Stimulated activated CD8-positive, alpha-beta memory T cell treated with anti-CD3 and anti-CD28 coated beads, Interleukin-4, amount 100 ng/mL, for 1 hour (primary cell): ENCODE data around the gene PRSS8.

Experiments
- DNase-seq, 2 donors: peaks; one replicate each; pipeline ENCODE4 v3.0.0-alpha.2; 2020; ENCODE audit warnings: low read depth in 2 of 2, low spot score in 1 of 2

PRSS8 gene

DNA sequence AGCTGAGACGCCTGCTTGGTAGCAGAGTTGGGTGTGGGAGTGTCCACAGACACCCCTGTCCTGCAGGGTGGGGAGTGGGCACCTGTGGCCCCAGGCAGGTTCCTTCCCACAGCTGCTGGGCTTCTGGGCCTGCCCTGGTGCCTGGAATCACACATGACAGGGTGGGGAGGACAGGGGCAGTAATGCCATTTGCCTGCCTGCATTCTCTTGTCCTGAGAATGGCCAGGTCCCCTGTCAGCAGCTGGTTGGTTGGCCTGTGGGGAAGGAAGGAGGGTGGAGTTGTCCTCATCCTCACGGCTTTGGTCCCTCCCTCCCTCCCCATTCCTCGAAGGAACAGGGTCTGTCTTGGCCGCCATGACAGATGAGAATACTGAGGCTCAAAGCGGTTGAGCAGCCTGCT is 52.0 kb downstream of the PRSS8 start:
- no peak for DNase-seq

DNA sequence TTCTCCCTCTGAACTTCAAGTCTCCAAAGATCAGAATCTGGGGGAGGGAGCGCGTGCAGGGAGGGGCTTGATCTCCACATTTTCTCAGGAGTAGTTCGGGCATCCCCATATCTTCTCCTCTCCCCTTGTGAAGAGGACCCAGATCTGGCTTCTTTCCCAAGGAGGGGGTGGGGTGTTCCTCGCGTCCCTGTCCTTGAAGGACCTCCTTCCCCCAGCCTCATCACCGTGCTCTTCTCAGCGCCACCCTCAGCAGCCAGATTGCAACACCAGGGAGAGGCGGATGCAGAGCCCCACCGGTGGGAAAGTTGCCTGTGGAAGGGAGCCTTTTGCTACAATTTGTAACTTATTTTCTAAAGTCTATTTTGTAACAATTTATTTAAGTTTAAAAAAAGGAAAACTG is 52.4 kb downstream of the PRSS8 start:
- no peak for DNase-seq

- no peak for DNase-seq
Measured at GRCh38 chr16:31082368-31083045, 53.0 kb downstream of the PRSS8 start.
